HCT116 (cell line): ENCODE data around the gene ECEL1. TPM values are rescaled to one million over a fixed set of nuclear protein-coding genes. Genes with fewer than 3 reads are reported as not detected.

Experiments used
- ATAC-seq: fragments of 200-7000 bp; cut with Tn5 transposase; 2 replicates; pipeline ENCODE4 v1.9.1; 2020; ENCODE audit warnings: mild to moderate bottlenecking, moderate library complexity
- BruUV-seq: library from RNA; stranded (reverse); fragments of 400-500 nt; replicated peaks from 2 replicates; lab custom pipeline; 2021; lab: Mats Ljungman, UMichigan
- CTCF ChIA-PET: fragments of 300-600 bp; sonication (Branson Sonifier 250); formaldehyde crosslinking; loops from one replicate; lab custom pipeline; 2021; ENCODE audit warnings: antibody characterized with exemption; lab: Charles Lee
- POLR2A ChIA-PET: fragments of 300-600, 350-600 bp; sonication (Branson Sonifier 250); formaldehyde crosslinking; loops from one replicate; lab custom pipeline; 2021; ENCODE audit warnings: antibody characterized with exemption; lab: Charles Lee
- RAD21 ChIA-PET, 2 experiments: fragments of 300-600 bp; sonication (Branson Sonifier 250); formaldehyde crosslinking; loops; one replicate each; lab custom pipeline; 2023; ENCODE audit warnings: low total read pairs in 2 of 2; ENCODE audit not compliant: uncharacterized antibody in 2 of 2, unreplicated experiment in 2 of 2, low non-redundant PET in 1 of 2; lab: Charles Lee
- DNase-seq: peaks from one replicate; pipeline ENCODE4 v3.0.0-alpha.2; 2010; ENCODE audit warnings: low read depth, low spot score
- H2AFZ ChIP-seq: fragments of 200-600 bp; shearing (Covaris generic), sonication (generic); 2 replicates; pipeline ENCODE4 v1.6.1; 2017; ENCODE audit warnings: low read depth, mixed run types, mixed read lengths, antibody characterized with exemption, low read length; ENCODE audit not compliant: poor library complexity, severe bottlenecking
- H3K27ac ChIP-seq: 2 replicates; pipeline ENCODE4 v1.5.1; 2012; ENCODE audit warnings: low read depth, low read length
- H3K27me3 ChIP-seq: fragments of 200-600 bp; sonication (generic); 2 replicates; pipeline ENCODE4 v1.6.1; 2016; ENCODE audit warnings: mixed run types, low read length, mixed read lengths; ENCODE audit not compliant: insufficient read depth
- H3K36me3 ChIP-seq, 2 experiments: fragments of 200-500 bp in 1 of 2; fragments of 200-600 bp in 1 of 2; sonication (Bioruptor generic) in 1 of 2; sonication (generic) in 1 of 2; 2 replicates each; pipeline versions ENCODE4 v1.5.1 to v1.6.1; 2014 to 2016; ENCODE audit warnings: low read length in 2 of 2, inconsistent platforms in 1 of 2, mixed read lengths in 1 of 2, mixed run types in 1 of 2; ENCODE audit not compliant: insufficient read depth in 2 of 2, control insufficient read depth in 1 of 2
- H3K4me1 ChIP-seq, 2 experiments: fragments of 200-600 bp in 1 of 2; sonication (generic) in 1 of 2; 2 replicates each; pipeline versions ENCODE4 v1.5.1 to v1.6.1; 2012 to 2017; ENCODE audit warnings: low read length in 2 of 2, inconsistent platforms in 1 of 2, mild to moderate bottlenecking in 1 of 2, mixed read lengths in 1 of 2, mixed run types in 1 of 2, moderate library complexity in 1 of 2; ENCODE audit not compliant: insufficient read depth in 2 of 2, control insufficient read depth in 1 of 2
- H3K4me2 ChIP-seq: fragments of 200-600 bp; sonication (generic); 2 replicates; pipeline ENCODE4 v1.6.1; 2017; ENCODE audit warnings: mixed run types, low read length, mixed read lengths
- H3K4me3 ChIP-seq, 2 experiments: fragments of 200-600 bp in 1 of 2; sonication (generic) in 1 of 2; replicated peaks in 1 of 2; 2 replicates each; pipeline ENCODE4 v1.5.1; 2011 to 2016; ENCODE audit warnings: low read length in 2 of 2, control low read depth in 1 of 2, low read depth in 1 of 2, mild to moderate bottlenecking in 1 of 2, mixed read lengths in 1 of 2, mixed run types in 1 of 2
- H3K79me2 ChIP-seq: fragments of 200-600 bp; sonication (generic); 2 replicates; pipeline ENCODE4 v1.6.1; 2017; ENCODE audit warnings: mild to moderate bottlenecking, mixed run types, low read length, moderate library complexity, mixed read lengths; ENCODE audit not compliant: insufficient read depth
- H3K9ac ChIP-seq: fragments of 200-600 bp; sonication (generic); 2 replicates; pipeline ENCODE4 v1.6.1; 2016; ENCODE audit warnings: low read length, mixed read lengths
- H3K9me2 ChIP-seq: fragments of 200-600 bp; sonication (generic), shearing (Covaris generic); 2 replicates; pipeline ENCODE4 v1.6.1; 2017; ENCODE audit warnings: mixed run types, mild to moderate bottlenecking, moderate library complexity; ENCODE audit not compliant: insufficient read depth
- H3K9me3 ChIP-seq, 2 experiments: fragments of 200-500 bp in 1 of 2; fragments of 200-600 bp in 1 of 2; sonication (Bioruptor generic) in 1 of 2; sonication (generic) in 1 of 2; 2 replicates each; pipeline ENCODE4 v1.6.1; 2014 to 2017; ENCODE audit warnings: low read length in 2 of 2, mixed read lengths in 2 of 2, inconsistent platforms in 1 of 2, low read depth in 1 of 2, mild to moderate bottlenecking in 1 of 2, mixed run types in 1 of 2, moderate library complexity in 1 of 2; ENCODE audit not compliant: control insufficient read depth in 1 of 2, insufficient read depth in 1 of 2
- H4K20me1 ChIP-seq: fragments of 200-600 bp; sonication (generic), shearing (Covaris generic); 2 replicates; pipeline ENCODE4 v1.6.1; 2017; ENCODE audit warnings: mixed run types, mild to moderate bottlenecking, moderate library complexity; ENCODE audit not compliant: insufficient read depth
- EGR1 ChIP-seq: IDR thresholded peaks from 2 replicates; pipeline ENCODE4 v1.6.1; 2012; ENCODE audit warnings: low read depth
- ELF1 ChIP-seq: IDR thresholded peaks from 2 replicates; pipeline ENCODE4 v1.6.1; 2012; ENCODE audit warnings: low read depth, borderline replicate concordance
- FOSL1 ChIP-seq: IDR thresholded peaks from 2 replicates; pipeline ENCODE4 v1.6.1; 2012; ENCODE audit warnings: low read depth
- POLR2AphosphoS5 ChIP-seq: IDR thresholded peaks from 2 replicates; pipeline ENCODE4 v1.6.1; 2011; ENCODE audit warnings: mild to moderate bottlenecking, low read depth, low read length, moderate library complexity
- RAD21 ChIP-seq: IDR thresholded peaks from 2 replicates; pipeline ENCODE4 v1.6.1; 2012; ENCODE audit warnings: low read depth, mild to moderate bottlenecking
- SIN3A ChIP-seq: IDR thresholded peaks from 2 replicates; pipeline ENCODE4 v1.6.1; 2012; ENCODE audit warnings: low read depth
- SP1 ChIP-seq: IDR thresholded peaks from 2 replicates; pipeline ENCODE4 v1.6.1; 2012; ENCODE audit warnings: low read depth
- SRF ChIP-seq: IDR thresholded peaks from 2 replicates; pipeline ENCODE4 v1.6.1; 2012; ENCODE audit warnings: low read depth
- TCF7L2 ChIP-seq: IDR thresholded peaks from 2 replicates; pipeline ENCODE4 v1.7.0; 2011; ENCODE audit warnings: borderline replicate concordance, inconsistent platforms; ENCODE audit not compliant: insufficient read depth, insufficient read length; ENCODE audit errors: extremely low read depth
- YY1 ChIP-seq: IDR thresholded peaks from 2 replicates; pipeline ENCODE4 v1.6.1; 2011; ENCODE audit warnings: low read length, low read depth, moderate library complexity, mild to moderate bottlenecking; ENCODE audit not compliant: insufficient replicate concordance; ENCODE audit errors: extremely low read depth
- ZNF274 ChIP-seq: fragments of 200-500 bp; sonication (Bioruptor generic); IDR thresholded peaks from 2 replicates; pipeline ENCODE4 v1.6.1; 2014; ENCODE audit warnings: mild to moderate bottlenecking, low read depth, low read length, inconsistent platforms
- intact Hi-C: fragments of 100-400 bp; cut with micrococcal nuclease; formaldehyde crosslinking; loops from 2 replicates; pipeline ENCODE4 v1.10.0; 2022
- total RNA-seq: library from RNA; stranded (reverse); gene quantifications from one replicate; pipeline ENCODE4 v1.2.1, GENCODE V29; 2021; ENCODE audit not compliant: unreplicated experiment
- TF ChIP-seq, protein P1 (sequence below): IDR thresholded peaks from 2 replicates; pipeline ENCODE4 v1.6.1; 2012; ENCODE audit warnings: low read depth
- TF ChIP-seq, protein P2 (sequence below): IDR thresholded peaks from 2 replicates; pipeline ENCODE4 v1.6.1; 2012
- TF ChIP-seq, protein P3 (sequence below): IDR thresholded peaks from 2 replicates; pipeline ENCODE4 v1.6.1; 2012
- TF ChIP-seq, protein P4 (sequence below): IDR thresholded peaks from 2 replicates; pipeline ENCODE4 v1.6.1; 2011; ENCODE audit warnings: mild to moderate bottlenecking, low read length, moderate library complexity; ENCODE audit not compliant: insufficient replicate concordance; ENCODE audit errors: extremely low read depth
- TF ChIP-seq, protein P5 (sequence below), 3 experiments: fragments of 200-600 bp in 1 of 3; sonication (generic) in 1 of 3; IDR thresholded peaks in 2 of 3; conservative IDR thresholded peaks in 1 of 3; 2 replicates each; pipeline ENCODE4 v1.5.1; 2012 to 2017; ENCODE audit warnings: low read depth in 2 of 3, low read length in 2 of 3, antibody characterized with exemption in 1 of 3, borderline replicate concordance in 1 of 3, control low read depth in 1 of 3, mild to moderate bottlenecking in 1 of 3, mixed read lengths in 1 of 3, mixed run types in 1 of 3, moderate library complexity in 1 of 3; ENCODE audit not compliant: insufficient read depth in 1 of 3

Gene ECEL1
- total RNA-seq, 1 experiment from 2014 or later: not detected

DNA sequence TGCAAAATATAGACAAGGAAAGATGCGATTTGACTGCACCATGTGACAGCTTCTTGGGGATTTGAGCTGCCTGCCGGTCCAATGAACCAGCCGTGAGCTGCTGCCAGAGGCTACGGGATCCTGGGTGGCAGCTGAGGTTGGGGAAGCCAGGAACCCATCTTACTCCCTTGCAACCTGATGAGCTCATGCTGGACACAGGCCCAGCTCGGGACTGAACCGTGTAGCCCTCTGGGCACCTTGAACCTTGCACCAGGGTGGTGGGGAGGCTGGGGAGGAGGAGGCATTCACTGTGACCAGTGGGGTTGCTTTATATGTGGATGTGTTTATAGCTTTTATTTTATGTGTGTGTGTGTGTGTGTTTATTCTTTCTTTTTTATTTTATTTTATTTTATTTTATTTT, 22.6 kb downstream of the ECEL1 start:
- Histone ChIP-seq H3K27me3 (no peaks in the 10 kb centered on the region), H3K27ac (no peak overlapping the region), H3K4me1 (no peaks in the 10 kb centered on the region), H3K9me2 (no peaks in the 10 kb centered on the region), H2AFZ (no peak overlapping the region), H4K20me1 (no peaks in the 10 kb centered on the region), H3K4me3 (no peak overlapping the region), H3K4me2 (no peak overlapping the region), H3K9me3 (no peaks in the 10 kb centered on the region), H3K36me3 (no peaks in the 10 kb centered on the region), H3K79me2 (no peaks in the 10 kb centered on the region), H3K9ac (no peak overlapping the region)
- BruUV-seq: no TSS peak
- RAD21 ChIA-PET: no interaction called here
- DNase-seq (no peak), ATAC-seq (no peak)
- CTCF ChIA-PET: no interaction called here
- intact Hi-C loops: no loop called here
- POLR2A ChIA-PET: no interaction called here
- no peak for TF ChIP-seq SP1
- TF ChIP-seq YY1: no peak
- no peak for TF ChIP-seq ELF1
- TF ChIP-seq RAD21: no peak
- TF ChIP-seq FOSL1: no peak
- TF ChIP-seq SIN3A: no peak
- TF ChIP-seq, protein P1, sequence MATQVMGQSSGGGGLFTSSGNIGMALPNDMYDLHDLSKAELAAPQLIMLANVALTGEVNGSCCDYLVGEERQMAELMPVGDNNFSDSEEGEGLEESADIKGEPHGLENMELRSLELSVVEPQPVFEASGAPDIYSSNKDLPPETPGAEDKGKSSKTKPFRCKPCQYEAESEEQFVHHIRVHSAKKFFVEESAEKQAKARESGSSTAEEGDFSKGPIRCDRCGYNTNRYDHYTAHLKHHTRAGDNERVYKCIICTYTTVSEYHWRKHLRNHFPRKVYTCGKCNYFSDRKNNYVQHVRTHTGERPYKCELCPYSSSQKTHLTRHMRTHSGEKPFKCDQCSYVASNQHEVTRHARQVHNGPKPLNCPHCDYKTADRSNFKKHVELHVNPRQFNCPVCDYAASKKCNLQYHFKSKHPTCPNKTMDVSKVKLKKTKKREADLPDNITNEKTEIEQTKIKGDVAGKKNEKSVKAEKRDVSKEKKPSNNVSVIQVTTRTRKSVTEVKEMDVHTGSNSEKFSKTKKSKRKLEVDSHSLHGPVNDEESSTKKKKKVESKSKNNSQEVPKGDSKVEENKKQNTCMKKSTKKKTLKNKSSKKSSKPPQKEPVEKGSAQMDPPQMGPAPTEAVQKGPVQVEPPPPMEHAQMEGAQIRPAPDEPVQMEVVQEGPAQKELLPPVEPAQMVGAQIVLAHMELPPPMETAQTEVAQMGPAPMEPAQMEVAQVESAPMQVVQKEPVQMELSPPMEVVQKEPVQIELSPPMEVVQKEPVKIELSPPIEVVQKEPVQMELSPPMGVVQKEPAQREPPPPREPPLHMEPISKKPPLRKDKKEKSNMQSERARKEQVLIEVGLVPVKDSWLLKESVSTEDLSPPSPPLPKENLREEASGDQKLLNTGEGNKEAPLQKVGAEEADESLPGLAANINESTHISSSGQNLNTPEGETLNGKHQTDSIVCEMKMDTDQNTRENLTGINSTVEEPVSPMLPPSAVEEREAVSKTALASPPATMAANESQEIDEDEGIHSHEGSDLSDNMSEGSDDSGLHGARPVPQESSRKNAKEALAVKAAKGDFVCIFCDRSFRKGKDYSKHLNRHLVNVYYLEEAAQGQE: no peak
- no peak for TF ChIP-seq TCF7L2
- TF ChIP-seq SRF: no peak
- no peak for TF ChIP-seq POLR2AphosphoS5
- TF ChIP-seq, protein P2, sequence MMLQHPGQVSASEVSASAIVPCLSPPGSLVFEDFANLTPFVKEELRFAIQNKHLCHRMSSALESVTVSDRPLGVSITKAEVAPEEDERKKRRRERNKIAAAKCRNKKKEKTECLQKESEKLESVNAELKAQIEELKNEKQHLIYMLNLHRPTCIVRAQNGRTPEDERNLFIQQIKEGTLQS: no peak
- TF ChIP-seq, protein P3, sequence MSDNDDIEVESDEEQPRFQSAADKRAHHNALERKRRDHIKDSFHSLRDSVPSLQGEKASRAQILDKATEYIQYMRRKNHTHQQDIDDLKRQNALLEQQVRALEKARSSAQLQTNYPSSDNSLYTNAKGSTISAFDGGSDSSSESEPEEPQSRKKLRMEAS: no peak
- no peak for TF ChIP-seq ZNF274
- TF ChIP-seq, protein P4, sequence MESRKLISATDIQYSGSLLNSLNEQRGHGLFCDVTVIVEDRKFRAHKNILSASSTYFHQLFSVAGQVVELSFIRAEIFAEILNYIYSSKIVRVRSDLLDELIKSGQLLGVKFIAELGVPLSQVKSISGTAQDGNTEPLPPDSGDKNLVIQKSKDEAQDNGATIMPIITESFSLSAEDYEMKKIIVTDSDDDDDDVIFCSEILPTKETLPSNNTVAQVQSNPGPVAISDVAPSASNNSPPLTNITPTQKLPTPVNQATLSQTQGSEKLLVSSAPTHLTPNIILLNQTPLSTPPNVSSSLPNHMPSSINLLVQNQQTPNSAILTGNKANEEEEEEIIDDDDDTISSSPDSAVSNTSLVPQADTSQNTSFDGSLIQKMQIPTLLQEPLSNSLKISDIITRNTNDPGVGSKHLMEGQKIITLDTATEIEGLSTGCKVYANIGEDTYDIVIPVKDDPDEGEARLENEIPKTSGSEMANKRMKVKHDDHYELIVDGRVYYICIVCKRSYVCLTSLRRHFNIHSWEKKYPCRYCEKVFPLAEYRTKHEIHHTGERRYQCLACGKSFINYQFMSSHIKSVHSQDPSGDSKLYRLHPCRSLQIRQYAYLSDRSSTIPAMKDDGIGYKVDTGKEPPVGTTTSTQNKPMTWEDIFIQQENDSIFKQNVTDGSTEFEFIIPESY: no peak
- TF ChIP-seq, protein P5, sequence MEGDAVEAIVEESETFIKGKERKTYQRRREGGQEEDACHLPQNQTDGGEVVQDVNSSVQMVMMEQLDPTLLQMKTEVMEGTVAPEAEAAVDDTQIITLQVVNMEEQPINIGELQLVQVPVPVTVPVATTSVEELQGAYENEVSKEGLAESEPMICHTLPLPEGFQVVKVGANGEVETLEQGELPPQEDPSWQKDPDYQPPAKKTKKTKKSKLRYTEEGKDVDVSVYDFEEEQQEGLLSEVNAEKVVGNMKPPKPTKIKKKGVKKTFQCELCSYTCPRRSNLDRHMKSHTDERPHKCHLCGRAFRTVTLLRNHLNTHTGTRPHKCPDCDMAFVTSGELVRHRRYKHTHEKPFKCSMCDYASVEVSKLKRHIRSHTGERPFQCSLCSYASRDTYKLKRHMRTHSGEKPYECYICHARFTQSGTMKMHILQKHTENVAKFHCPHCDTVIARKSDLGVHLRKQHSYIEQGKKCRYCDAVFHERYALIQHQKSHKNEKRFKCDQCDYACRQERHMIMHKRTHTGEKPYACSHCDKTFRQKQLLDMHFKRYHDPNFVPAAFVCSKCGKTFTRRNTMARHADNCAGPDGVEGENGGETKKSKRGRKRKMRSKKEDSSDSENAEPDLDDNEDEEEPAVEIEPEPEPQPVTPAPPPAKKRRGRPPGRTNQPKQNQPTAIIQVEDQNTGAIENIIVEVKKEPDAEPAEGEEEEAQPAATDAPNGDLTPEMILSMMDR (IDR thresholded peaks at IDR 0.05 in 2 of 3, conservative IDR thresholded peaks at IDR 0.05 in 1 of 3; ENCODE audit: borderline replicate concordance in 1 of 3, insufficient read depth in 1 of 3, low read depth in 2 of 3, low read length in 2 of 3): no peak
- TF ChIP-seq EGR1: no peak
